Lower leg skin (tissue), 3 donors: Measurements from ENCODE around the gene ERFL.

Experiments
- POLR2A ChIP-seq, 2 donors: fragments of 450-650 bp; IDR thresholded peaks; one replicate each; pipeline ENCODE4 v1.6.1; 2016 to 2017; ENCODE audit warnings: antibody characterized with exemption in 2 of 2, mild to moderate bottlenecking in 1 of 2, moderate library complexity in 1 of 2
- TF ChIP-seq, protein P1 (sequence below), 3 donors: fragments of 450-650 bp; IDR thresholded peaks; one replicate each; pipeline ENCODE4 v1.5.1; 2016; ENCODE audit warnings: antibody characterized with exemption in 3 of 3, mild to moderate bottlenecking in 3 of 3, moderate library complexity in 2 of 3

DNA sequence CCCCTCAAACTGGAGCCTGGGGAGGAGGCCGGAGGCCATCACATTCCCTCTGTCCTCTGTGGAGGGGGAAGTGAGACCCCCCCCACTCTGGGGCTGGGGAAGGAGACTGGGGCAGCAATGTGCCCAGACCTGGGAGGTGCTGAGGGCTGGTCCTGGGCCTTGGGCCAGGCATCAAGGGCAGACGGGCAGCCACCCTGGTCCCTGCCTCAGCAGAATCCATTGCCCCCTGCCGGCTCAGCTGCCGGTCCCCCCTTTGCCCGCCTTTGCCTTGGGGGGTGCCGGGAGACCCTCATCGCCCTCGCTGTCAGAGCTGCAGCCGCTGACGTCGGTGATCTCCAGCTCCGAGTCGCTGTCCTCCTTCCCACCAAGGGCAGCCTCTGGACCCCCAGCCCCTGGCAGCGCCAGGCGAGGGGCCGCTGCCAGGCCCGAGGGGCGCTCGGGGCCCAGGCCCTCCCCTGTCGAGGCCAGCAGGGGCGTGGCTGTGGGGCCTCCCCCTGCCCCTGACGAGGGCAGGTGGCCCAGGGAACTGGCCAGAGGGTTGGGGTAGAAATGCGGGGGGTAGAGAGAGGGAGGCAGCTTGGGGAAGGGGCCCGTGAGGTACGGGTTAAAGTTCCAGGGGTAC lies 20.1 kb downstream of the ERFL start:
- TF ChIP-seq, protein P1, sequence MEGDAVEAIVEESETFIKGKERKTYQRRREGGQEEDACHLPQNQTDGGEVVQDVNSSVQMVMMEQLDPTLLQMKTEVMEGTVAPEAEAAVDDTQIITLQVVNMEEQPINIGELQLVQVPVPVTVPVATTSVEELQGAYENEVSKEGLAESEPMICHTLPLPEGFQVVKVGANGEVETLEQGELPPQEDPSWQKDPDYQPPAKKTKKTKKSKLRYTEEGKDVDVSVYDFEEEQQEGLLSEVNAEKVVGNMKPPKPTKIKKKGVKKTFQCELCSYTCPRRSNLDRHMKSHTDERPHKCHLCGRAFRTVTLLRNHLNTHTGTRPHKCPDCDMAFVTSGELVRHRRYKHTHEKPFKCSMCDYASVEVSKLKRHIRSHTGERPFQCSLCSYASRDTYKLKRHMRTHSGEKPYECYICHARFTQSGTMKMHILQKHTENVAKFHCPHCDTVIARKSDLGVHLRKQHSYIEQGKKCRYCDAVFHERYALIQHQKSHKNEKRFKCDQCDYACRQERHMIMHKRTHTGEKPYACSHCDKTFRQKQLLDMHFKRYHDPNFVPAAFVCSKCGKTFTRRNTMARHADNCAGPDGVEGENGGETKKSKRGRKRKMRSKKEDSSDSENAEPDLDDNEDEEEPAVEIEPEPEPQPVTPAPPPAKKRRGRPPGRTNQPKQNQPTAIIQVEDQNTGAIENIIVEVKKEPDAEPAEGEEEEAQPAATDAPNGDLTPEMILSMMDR (IDR thresholded peaks at IDR 0.05): no peak
- TF ChIP-seq POLR2A (IDR thresholded peaks at IDR 0.05): no peak
